Suprapubic skin (tissue), 4 donors: Measurements from ENCODE around the gene CSTPP1.

Experiments used
- POLR2A ChIP-seq, 2 donors: fragments of 450-650 bp; IDR thresholded peaks; one replicate each; pipeline ENCODE4 v1.6.1; 2017; ENCODE audit warnings: antibody characterized with exemption in 2 of 2, mild to moderate bottlenecking in 2 of 2, moderate library complexity in 2 of 2
- POLR2AphosphoS5 ChIP-seq, 3 donors: sonication (generic); formaldehyde crosslinking; IDR thresholded peaks; one replicate each; pipeline ENCODE4 v1.6.1; 2017; ENCODE audit warnings: antibody characterized with exemption in 3 of 3
- TF ChIP-seq, protein P1 (sequence below), 2 donors: fragments of 200-600 bp in 1 of 2; fragments of 450-650 bp in 1 of 2; sonication (generic) in 1 of 2; IDR thresholded peaks; one replicate each; pipeline ENCODE4 v1.5.1; 2016 to 2019; ENCODE audit warnings: antibody characterized with exemption in 2 of 2, mild to moderate bottlenecking in 1 of 2, moderate library complexity in 1 of 2

- TF ChIP-seq POLR2A (IDR thresholded peaks at IDR 0.05): no peak
- TF ChIP-seq, protein P1, sequence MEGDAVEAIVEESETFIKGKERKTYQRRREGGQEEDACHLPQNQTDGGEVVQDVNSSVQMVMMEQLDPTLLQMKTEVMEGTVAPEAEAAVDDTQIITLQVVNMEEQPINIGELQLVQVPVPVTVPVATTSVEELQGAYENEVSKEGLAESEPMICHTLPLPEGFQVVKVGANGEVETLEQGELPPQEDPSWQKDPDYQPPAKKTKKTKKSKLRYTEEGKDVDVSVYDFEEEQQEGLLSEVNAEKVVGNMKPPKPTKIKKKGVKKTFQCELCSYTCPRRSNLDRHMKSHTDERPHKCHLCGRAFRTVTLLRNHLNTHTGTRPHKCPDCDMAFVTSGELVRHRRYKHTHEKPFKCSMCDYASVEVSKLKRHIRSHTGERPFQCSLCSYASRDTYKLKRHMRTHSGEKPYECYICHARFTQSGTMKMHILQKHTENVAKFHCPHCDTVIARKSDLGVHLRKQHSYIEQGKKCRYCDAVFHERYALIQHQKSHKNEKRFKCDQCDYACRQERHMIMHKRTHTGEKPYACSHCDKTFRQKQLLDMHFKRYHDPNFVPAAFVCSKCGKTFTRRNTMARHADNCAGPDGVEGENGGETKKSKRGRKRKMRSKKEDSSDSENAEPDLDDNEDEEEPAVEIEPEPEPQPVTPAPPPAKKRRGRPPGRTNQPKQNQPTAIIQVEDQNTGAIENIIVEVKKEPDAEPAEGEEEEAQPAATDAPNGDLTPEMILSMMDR (IDR thresholded peaks at IDR 0.05): no peak
- no peak for TF ChIP-seq POLR2AphosphoS5 (IDR thresholded peaks at IDR 0.05)
Measured at GRCh38 chr11:47021527-47021818, 84.9 kb downstream of the CSTPP1 start.
